PFSK-1 (cell line): ENCODE data around the gene GPC3.

Experiments used
- FOXP2 ChIP-seq: optimal IDR thresholded peaks from 2 replicates; pipeline ENCODE3; 2011; ENCODE audit warnings: borderline replicate concordance, control low read depth, inconsistent platforms; ENCODE audit not compliant: insufficient read depth; ENCODE audit errors: extremely low read length, extremely low read depth
- POLR2AphosphoS5 ChIP-seq: IDR thresholded peaks from 2 replicates; pipeline ENCODE4 v1.6.1; 2012; ENCODE audit warnings: low read depth, mild to moderate bottlenecking, control low read depth, low read length, moderate library complexity
- REST ChIP-seq, 2 experiments: IDR thresholded peaks; 2 replicates each; pipeline versions ENCODE4 v1.6.1 to v1.8.0; 2011 to 2012; ENCODE audit warnings: low read depth in 2 of 2, low read length in 2 of 2, control low read depth in 1 of 2, inconsistent platforms in 1 of 2, mild to moderate bottlenecking in 1 of 2, moderate library complexity in 1 of 2; ENCODE audit not compliant: insufficient read depth in 1 of 2
- SIN3A ChIP-seq: IDR thresholded peaks from 2 replicates; pipeline ENCODE4 v1.6.1; 2012; ENCODE audit warnings: mild to moderate bottlenecking, low read length, moderate library complexity, borderline replicate concordance; ENCODE audit not compliant: insufficient read depth

GRCh38 chrX:133681897-133682296 lies 303.5 kb downstream of the GPC3 start:
- TF ChIP-seq POLR2AphosphoS5 (no peak), REST (IDR thresholded peaks at IDR 0.05; ENCODE audit: insufficient read depth in 1 of 2, low read depth in 2 of 2, low read length in 2 of 2) (no peak), SIN3A (no peak), FOXP2 (no peak)
